ENCODE results near the gene ZNF565.

ZNF565 gene

DNA sequence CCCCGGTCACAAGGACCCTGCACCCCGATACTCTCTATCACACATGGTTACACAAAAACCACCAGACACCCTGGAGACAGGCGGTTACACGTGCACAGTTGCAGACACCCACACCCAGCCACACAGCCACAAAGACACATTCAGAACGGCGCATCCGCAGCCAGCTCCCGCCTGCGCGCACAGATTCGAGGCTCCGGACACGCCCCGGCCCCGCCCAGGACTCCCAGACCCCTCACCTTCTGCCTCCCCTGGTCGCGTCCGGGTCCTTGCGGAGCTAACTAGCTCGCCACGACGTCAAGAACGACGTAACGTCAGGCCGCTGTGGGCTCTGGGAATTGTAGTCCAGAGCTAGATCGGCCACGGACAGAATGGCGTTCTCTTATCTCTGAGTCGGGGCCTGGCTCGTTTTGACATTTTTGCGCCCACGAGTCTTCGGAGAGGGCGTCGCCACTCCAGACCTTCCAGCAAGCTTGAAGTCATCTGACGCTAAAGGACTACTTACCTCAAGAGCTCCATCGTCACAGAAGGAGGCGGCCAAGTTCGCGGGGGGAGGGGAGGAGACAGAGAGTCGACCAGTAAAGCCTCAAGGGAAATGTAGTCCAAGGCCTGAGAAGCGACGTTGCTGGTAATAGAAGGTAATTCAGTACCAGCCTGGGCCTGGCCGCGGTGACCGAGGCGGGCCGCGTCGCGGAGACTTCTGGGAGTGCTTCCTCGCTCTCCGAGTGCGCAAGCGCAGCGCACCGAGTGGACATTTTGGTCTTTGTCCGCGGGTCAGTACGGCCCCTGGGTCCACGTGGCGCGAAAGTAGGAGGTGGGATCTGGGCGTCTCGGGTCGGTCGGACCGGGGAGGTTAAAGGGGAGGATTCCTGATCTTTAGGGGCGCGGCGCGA lies at the start of gene ZNF565, which contains the start of gene ZNF146:
TSS of gene ZNF565 (minus strand) at position 280 of the 890 bp plus-strand sequence. CDS start 12,680 bp downstream, outside the sequence.
TSS of gene ZNF146 (plus strand) at position 721 of the 890 bp plus-strand sequence. CDS start 21,335 bp downstream, outside the sequence.
- no peaks in the 10 kb centered on the region for H3K27me3 ChIP-seq (ENCODE audit: insufficient read depth, low read length)

DNA sequence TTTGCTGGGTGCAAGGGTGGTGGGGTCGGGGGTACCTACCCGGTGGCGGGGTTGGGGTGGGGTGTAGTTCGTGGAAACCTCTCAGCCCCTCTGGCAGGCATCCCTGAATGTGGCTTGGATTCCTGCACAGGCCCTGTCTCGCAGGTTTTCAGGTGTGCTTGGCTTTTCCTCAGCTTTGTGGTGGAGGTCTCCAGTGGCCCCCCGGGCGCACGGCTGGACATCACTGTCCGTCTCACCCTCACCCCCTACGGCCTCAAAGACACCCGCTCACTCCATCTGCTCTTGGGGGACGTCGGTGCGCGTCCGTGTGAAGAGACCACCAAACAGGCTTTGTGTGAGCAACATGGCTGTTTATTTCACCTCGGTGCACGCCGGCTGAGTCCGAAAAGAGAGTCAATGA lies 44.7 kb upstream of the ZNF565 start:
- Histone ChIP-seq H2AFZ (ENCODE audit: low read depth, low read length) (no peak overlapping the region), H3K36me3 (ENCODE audit: insufficient read depth, low read length) (no peaks in the 10 kb centered on the region), H3K9me3 (ENCODE audit: low read length) (peaks cover 35% of the 10 kb centered on the region), H3K4me1 (ENCODE audit: insufficient read depth, low read length) (no peaks in the 10 kb centered on the region), H3K4me3 (ENCODE audit: low read length) (no peak overlapping the region), H3K27me3 (ENCODE audit: insufficient read depth, low read length) (no peaks in the 10 kb centered on the region)

More for the DNA sequence above, at the start of gene ZNF565, which contains the start of gene ZNF146:
- Histone ChIP-seq H3K4me1 (ENCODE audit: insufficient read depth, low read length) (peaks cover 5% of the 10 kb centered on the region), H3K9me3 (ENCODE audit: low read length) (peaks cover 11% of the 10 kb centered on the region), H3K4me3 (ENCODE audit: low read length) (peak within 1 kb of the TSS; percentile 91), H3K36me3 (ENCODE audit: insufficient read depth, low read length) (peaks cover 20% of the 10 kb centered on the region), H2AFZ (ENCODE audit: low read depth, low read length) (peak within 1 kb of the TSS; percentile 79)

DNA sequence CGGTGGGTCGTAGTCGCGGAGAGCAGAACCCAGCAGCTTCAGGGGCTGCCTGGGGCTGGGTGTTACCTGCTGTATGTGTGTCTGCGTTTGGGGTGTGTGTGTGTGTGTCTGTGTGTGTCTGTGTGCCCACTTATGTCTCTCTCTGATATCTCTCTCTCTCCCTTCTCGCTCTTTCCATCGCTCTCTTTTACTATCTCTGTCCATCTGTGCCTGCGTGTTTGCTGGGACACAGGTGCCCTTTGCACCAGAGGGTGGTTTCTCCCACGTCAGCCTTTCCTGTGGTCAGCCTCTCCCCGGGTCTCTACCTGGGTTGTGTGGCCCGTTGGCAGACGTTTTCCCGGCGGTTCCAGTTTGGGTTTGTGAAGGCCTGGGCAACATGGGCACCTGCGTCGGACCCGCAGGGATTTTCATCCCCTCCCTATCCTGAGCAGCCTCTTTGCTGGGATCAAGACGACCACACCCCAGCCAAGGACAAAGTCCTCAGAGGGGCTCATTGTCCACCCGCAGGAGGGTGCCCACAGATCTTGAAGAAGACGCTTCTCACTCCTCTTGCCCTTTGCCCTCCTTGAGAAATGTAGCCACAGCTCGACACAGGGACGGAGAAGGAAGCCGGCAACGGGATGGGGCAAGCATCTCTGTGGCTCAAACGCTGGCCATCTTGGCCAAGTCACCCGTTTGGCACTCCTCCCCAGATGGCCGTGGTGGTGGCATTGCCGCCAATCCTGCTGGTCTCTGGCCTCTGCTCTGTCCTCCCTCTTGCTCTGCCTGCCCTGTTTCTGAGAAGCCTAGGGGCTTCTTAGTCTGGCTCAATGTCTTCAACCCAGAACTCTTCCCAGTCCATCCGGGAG lies 43.8 kb upstream of the ZNF565 start:
- Histone ChIP-seq H3K9me3 (ENCODE audit: low read length) (peaks cover 35% of the 10 kb centered on the region), H3K4me3 (ENCODE audit: low read length) (no peak overlapping the region), H3K4me1 (ENCODE audit: insufficient read depth, low read length) (no peaks in the 10 kb centered on the region), H2AFZ (ENCODE audit: low read depth, low read length) (no peak overlapping the region), H3K36me3 (ENCODE audit: insufficient read depth, low read length) (no peaks in the 10 kb centered on the region), H3K27me3 (ENCODE audit: insufficient read depth, low read length) (no peaks in the 10 kb centered on the region)

DNA sequence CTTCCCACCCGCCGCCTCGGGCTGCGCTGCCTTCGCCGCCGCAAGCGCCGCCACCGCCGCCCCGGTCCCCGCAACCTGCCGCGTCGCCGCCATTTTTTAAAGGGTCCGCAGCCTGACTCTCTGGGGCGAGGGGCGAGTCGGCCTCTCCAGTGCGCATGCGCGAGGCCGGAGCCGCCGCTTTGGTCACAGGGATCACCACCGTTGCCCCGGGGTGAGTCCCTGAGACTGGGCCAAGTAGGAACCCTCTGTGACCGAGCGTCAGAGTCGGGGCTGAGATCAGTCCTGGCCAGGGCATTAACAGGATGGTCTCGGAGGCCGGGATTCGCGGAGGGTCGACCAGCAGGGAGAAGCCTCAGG lies 43.0 kb upstream of the ZNF565 start:
- Histone ChIP-seq H3K27me3 (ENCODE audit: insufficient read depth, low read length) (no peaks in the 10 kb centered on the region), H3K9me3 (ENCODE audit: low read length) (peaks cover 35% of the 10 kb centered on the region), H3K36me3 (ENCODE audit: insufficient read depth, low read length) (no peaks in the 10 kb centered on the region), H3K4me3 (ENCODE audit: low read length) (no peak overlapping the region), H2AFZ (ENCODE audit: low read depth, low read length) (no peak overlapping the region), H3K4me1 (ENCODE audit: insufficient read depth, low read length) (no peaks in the 10 kb centered on the region)

DNA sequence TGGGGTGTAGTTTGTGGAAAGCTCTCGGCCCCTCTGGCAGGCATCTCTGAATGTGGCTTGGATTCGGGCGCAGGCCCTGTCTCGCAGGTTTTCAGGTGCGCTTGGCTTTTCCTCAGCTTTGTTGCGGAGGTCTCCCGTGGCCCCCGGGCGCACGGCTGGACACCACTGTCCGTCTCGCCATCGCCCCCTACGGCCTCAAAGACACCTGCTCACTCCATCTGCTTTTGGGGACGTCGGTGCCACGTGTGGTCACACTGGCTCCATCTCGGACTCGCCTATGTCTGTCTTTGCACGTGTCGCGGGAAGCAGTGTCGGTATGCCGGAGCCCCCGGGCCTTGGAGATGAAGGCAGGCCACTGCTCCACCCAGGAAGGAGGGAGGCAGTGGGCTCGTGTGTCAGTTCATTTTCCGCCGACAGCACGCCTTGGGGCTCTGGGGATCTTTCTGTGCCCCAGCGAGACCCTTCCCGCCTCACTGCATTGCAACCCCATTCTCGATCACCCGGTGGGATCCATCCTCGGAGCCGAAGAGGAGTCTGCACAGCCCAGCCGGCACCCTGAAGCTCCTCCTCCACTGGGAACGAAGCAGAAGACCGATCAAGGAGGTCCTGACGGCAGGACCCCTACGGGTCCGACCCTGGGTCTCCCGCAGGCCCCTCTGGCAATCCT lies 42.5 kb upstream of the ZNF565 start:
- no peak overlapping the region for H3K4me3 ChIP-seq (ENCODE audit: low read length)
- H3K4me1 ChIP-seq (ENCODE audit: insufficient read depth, low read length), result no peaks in the 10 kb centered on the region

DNA sequence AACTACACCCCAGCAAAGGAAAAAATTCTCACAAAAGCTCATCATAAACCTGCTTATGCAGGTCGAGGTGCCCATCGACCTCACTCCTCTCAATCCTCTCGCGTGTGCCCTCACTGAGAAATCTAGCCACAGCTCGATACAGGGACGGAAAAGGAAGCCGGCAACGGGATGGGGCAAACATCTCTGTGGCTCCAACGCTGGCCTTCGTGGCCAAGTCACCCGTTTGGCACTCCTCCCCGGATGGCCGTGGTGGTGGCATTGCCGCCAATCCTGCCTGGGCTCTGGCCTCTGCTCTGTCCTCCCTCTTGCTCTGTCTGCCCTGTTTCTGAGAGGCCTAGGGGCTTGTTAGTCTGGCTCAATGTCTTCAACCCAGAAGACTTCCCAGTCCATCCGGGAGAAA lies 41.6 kb upstream of the ZNF565 start:
- H2AFZ ChIP-seq (ENCODE audit: low read depth, low read length), result no peak overlapping the region
- no peaks in the 10 kb centered on the region for H3K27me3 ChIP-seq (ENCODE audit: insufficient read depth, low read length)
- H3K4me3 ChIP-seq (ENCODE audit: low read length), result no peak overlapping the region
- H3K36me3 ChIP-seq (ENCODE audit: insufficient read depth, low read length), result no peaks in the 10 kb centered on the region
- H3K4me1 ChIP-seq (ENCODE audit: insufficient read depth, low read length), result no peaks in the 10 kb centered on the region
- H3K9me3 ChIP-seq (ENCODE audit: low read length), result peaks cover 35% of the 10 kb centered on the region

More for the DNA sequence above, 42.5 kb upstream of the ZNF565 start:
- Histone ChIP-seq H2AFZ (ENCODE audit: low read depth, low read length) (no peak overlapping the region), H3K9me3 (ENCODE audit: low read length) (peaks cover 35% of the 10 kb centered on the region), H3K27me3 (ENCODE audit: insufficient read depth, low read length) (no peaks in the 10 kb centered on the region), H3K36me3 (ENCODE audit: insufficient read depth, low read length) (no peaks in the 10 kb centered on the region)

DNA sequence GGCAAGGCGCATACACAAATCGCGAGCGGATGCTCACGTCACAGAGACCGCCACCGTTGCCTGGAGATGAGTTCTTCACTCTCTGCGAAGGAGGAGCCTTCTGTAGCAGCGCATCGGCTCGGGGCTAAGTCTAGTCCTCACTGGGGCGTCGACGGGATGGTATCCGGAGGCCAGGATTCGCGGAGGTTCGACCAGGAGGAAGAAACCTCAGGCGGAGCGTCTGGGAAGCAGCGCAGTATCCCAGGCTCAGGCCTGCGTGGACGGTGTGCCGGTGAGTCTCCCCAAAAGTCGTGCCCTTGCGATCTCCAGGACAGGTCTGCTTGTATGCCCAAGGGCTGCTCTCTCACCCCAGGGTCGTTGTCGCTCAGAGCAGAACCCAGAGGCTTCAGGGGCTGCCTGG lies 40.9 kb upstream of the ZNF565 start:
- Histone ChIP-seq H3K27me3 (ENCODE audit: insufficient read depth, low read length) (no peaks in the 10 kb centered on the region), H3K36me3 (ENCODE audit: insufficient read depth, low read length) (no peaks in the 10 kb centered on the region), H3K4me3 (ENCODE audit: low read length) (no peak overlapping the region), H2AFZ (ENCODE audit: low read depth, low read length) (no peak overlapping the region), H3K4me1 (ENCODE audit: insufficient read depth, low read length) (no peaks in the 10 kb centered on the region), H3K9me3 (ENCODE audit: low read length) (peaks cover 35% of the 10 kb centered on the region)

DNA sequence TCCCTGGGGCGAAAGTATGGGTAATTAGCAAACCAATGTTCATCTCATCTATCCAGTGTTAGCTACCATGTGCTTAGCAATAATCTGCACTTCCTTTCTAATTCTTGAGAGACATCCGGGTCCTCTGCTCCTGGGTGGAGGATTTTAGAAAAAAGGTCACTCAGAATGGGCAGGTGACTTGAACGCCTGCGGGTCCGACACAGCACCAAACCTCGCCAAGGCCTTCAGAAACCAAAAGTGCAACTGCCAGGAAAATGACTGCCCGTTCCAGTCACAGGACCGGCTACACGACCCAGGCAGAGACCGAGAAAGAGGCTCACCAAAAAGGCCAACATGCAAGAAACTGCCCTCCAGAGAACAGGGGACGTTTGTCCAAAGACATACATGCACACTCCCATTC lies 40.4 kb upstream of the ZNF565 start:
- H3K4me3 ChIP-seq (ENCODE audit: low read length), result no peak overlapping the region
- peaks cover 35% of the 10 kb centered on the region for H3K9me3 ChIP-seq (ENCODE audit: low read length)
- no peaks in the 10 kb centered on the region for H3K36me3 ChIP-seq (ENCODE audit: insufficient read depth, low read length)
- H2AFZ ChIP-seq (ENCODE audit: low read depth, low read length), result no peak overlapping the region
- H3K27me3 ChIP-seq (ENCODE audit: insufficient read depth, low read length), result no peaks in the 10 kb centered on the region
- H3K4me1 ChIP-seq (ENCODE audit: insufficient read depth, low read length), result no peaks in the 10 kb centered on the region

DNA sequence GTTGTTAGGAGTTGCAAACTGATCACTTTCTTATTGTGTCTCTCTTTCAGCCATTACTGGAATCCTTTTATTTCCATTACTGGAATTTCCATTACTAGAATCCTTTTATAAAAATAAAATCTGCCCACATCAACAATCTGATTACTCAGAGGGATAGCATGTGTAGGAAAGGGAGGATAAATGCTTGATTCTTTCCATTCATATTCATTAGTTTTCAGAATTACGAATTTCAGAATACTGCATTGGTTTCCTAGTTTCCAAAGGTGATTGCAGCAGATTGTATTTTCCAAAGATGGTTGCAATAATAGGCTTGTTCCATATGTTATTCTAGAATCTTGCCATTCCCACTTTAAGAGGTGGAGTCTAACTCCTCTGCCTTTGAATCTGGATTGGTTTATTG lies 37.6 kb upstream of the ZNF565 start:
- Histone ChIP-seq H2AFZ (ENCODE audit: low read depth, low read length) (no peak overlapping the region), H3K9me3 (ENCODE audit: low read length) (peaks cover 19% of the 10 kb centered on the region), H3K4me1 (ENCODE audit: insufficient read depth, low read length) (no peaks in the 10 kb centered on the region), H3K27me3 (ENCODE audit: insufficient read depth, low read length) (no peaks in the 10 kb centered on the region), H3K36me3 (ENCODE audit: insufficient read depth, low read length) (no peaks in the 10 kb centered on the region), H3K4me3 (ENCODE audit: low read length) (no peak overlapping the region)

DNA sequence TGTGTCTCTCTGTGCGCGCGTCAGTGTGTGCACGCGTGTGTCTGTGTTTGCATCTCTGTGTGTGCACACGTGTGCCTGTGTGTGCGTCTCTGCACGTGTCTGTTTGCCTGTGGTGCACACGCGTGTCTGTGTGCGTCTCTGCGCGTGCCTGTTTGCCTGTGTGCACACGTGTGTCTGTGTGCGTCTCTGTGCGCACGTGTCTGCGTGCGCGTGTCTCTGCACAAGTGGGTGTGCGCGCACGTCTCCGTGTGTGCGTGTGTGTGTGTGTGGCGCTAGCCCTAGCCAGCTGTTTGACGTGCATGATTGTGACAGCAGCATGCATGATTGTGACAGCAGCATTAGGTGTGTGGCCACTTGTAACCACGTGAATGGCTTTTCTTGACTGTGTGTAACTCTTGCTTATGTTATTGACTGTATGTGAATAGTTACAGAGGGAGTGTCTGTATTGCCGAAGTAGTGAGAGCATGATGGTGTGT lies 31.6 kb upstream of the ZNF565 start:
- Histone ChIP-seq H3K4me3 (ENCODE audit: low read length) (no peak overlapping the region), H3K27me3 (ENCODE audit: insufficient read depth, low read length) (no peaks in the 10 kb centered on the region), H3K36me3 (ENCODE audit: insufficient read depth, low read length) (peaks cover 4% of the 10 kb centered on the region), H3K9me3 (ENCODE audit: low read length) (peaks cover 12% of the 10 kb centered on the region), H3K4me1 (ENCODE audit: insufficient read depth, low read length) (no peaks in the 10 kb centered on the region), H2AFZ (ENCODE audit: low read depth, low read length) (no peak overlapping the region)

DNA sequence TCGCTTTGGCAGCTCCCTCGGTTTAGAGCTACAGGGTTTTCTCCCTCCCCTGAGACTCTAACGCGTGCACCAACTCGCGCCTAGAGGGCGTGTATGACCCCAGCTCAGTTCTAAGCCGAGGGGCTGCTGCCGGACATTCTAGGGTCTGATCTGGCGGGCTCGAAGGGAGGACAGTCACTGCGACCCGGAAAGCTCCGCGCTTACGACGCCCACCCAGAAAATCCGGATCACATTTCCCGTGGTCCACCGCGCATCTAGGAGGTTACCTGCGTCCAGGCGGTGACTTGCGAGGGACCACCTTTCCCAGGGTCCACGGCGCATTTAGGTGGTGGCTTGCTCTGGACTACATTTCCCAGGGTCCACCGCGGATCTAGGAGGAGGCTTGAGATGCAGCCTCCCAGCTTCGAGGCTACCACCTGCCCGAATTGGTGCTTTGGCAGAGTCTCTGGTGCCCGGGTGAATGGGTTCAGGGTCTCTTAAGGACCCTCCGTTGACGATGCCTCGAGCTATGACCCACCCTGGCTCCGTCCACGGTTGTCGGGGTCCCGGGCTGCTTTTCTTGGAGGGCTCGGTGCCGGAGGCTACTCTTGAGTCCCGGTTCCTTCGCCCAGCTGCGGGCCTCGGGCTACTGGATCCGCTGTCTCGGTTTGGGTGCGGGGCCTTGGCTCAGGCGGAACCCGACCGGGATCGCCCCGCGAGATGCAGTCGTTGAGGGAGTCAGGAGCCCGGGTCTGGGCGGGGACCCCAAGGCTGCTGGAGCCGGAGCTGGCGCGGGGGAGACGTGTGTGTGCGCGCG lies 30.9 kb upstream of the ZNF565 start:
- Histone ChIP-seq H2AFZ (ENCODE audit: low read depth, low read length) (no peak overlapping the region), H3K27me3 (ENCODE audit: insufficient read depth, low read length) (no peaks in the 10 kb centered on the region), H3K4me3 (ENCODE audit: low read length) (no peak overlapping the region), H3K36me3 (ENCODE audit: insufficient read depth, low read length) (peaks cover 4% of the 10 kb centered on the region), H3K4me1 (ENCODE audit: insufficient read depth, low read length) (no peaks in the 10 kb centered on the region), H3K9me3 (ENCODE audit: low read length) (peaks cover 12% of the 10 kb centered on the region)

DNA sequence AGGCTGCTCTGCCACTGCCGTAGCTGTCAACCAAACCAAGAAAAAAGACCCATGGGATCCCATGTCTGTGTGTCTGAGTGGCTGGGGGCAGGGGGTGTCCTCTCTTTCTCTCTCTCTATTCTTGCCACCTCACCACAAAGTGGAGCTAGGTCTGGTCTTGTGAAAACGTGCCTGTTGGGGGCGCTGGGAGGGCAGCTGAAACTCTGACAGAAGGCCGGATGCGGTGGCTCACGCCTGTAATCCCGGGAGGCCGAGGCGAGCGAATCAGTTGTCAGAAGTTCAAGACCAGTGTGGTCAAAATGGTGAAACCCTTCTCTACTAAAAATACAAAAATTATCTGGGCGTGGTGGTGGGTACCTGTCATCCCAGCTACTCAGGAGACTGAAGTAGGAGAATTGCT lies 29.6 kb upstream of the ZNF565 start:
- H3K4me3 ChIP-seq (ENCODE audit: low read length), result no peak overlapping the region
- H2AFZ ChIP-seq (ENCODE audit: low read depth, low read length), result no peak overlapping the region
- H3K36me3 ChIP-seq (ENCODE audit: insufficient read depth, low read length), result peaks cover 12% of the 10 kb centered on the region
- peaks cover 14% of the 10 kb centered on the region for H3K9me3 ChIP-seq (ENCODE audit: low read length)
- H3K4me1 ChIP-seq (ENCODE audit: insufficient read depth, low read length), result no peaks in the 10 kb centered on the region
- H3K27me3 ChIP-seq (ENCODE audit: insufficient read depth, low read length), result no peaks in the 10 kb centered on the region

Data from neuron (in vitro differentiated cells).